ENCODE measurements around the gene ROCK2. TPM values are rescaled to one million over a fixed set of nuclear protein-coding genes. Genes with fewer than 3 reads are reported as not detected.

The ROCK2 gene
- total RNA-seq, 4 donors from 2014 or later, result 42.0 to 85.4 (median 70.7) TPM

GRCh38 chr2:11159574-11160170, 184.8 kb downstream of the ROCK2 start:
- ATAC-seq (no peak), DNase-seq (no peak)
- H3K27me3 ChIP-seq, result no peaks in the 10 kb centered on the region
- in situ Hi-C loops (cut with MboI; ENCODE audit: low sequenced_read_pairs in 4 of 4), result no loop called here
- H3K4me1 ChIP-seq, result peaks cover under 1 to 3% of the 10 kb centered on the region in 2 donors
- TF ChIP-seq POLR2A (IDR thresholded peaks at IDR 0.05) (no peak), CTCF (IDR thresholded peaks at IDR 0.05 in 4 of 5, conservative IDR thresholded peaks at IDR 0.05 in 1 of 5) (no peak)
- no peak overlapping the region for H3K4me3 ChIP-seq
- H3K27ac ChIP-seq, result no peak overlapping the region
- no peaks in the 10 kb centered on the region for H3K9me3 ChIP-seq
- intact Hi-C loops (cut with DNase I; ENCODE audit: low total_unique reads), result no loop called here
- H3K36me3 ChIP-seq, result no peaks in the 10 kb centered on the region

- no peak overlapping the region for H3K4me3 ChIP-seq
- ATAC-seq (no peak), DNase-seq (no peak)
- no peak overlapping the region for H3K27ac ChIP-seq
- intact Hi-C loops (cut with DNase I; ENCODE audit: low total_unique reads), result no loop called here
- in situ Hi-C loops (cut with MboI; ENCODE audit: low sequenced_read_pairs in 4 of 4), result no loop called here
- no peaks in the 10 kb centered on the region for H3K9me3 ChIP-seq
- no peak for TF ChIP-seq POLR2A (IDR thresholded peaks at IDR 0.05)
- no peak for TF ChIP-seq CTCF (IDR thresholded peaks at IDR 0.05 in 4 of 5, conservative IDR thresholded peaks at IDR 0.05 in 1 of 5)
- H3K27me3 ChIP-seq, result no peaks in the 10 kb centered on the region
- H3K36me3 ChIP-seq, result no peaks in the 10 kb centered on the region
- peaks cover 3 to 5% of the 10 kb centered on the region in 2 donors for H3K4me1 ChIP-seq
Measured at GRCh38 chr2:11158916-11159573, 185.4 kb downstream of the ROCK2 start.

GRCh38 chr2:11157731-11158130, 186.7 kb downstream of the ROCK2 start:
- no peaks in the 10 kb centered on the region for H3K27me3 ChIP-seq
- intact Hi-C loops (cut with DNase I; ENCODE audit: low total_unique reads), result no loop called here
- in situ Hi-C loops (cut with MboI; ENCODE audit: low sequenced_read_pairs in 4 of 4), result no loop called here
- no peak overlapping the region for H3K4me3 ChIP-seq
- TF ChIP-seq CTCF (IDR thresholded peaks at IDR 0.05 in 4 of 5, conservative IDR thresholded peaks at IDR 0.05 in 1 of 5) (no peak), POLR2A (IDR thresholded peaks at IDR 0.05) (no peak)
- no peak overlapping the region for H3K27ac ChIP-seq
- H3K4me1 ChIP-seq, result peaks cover 3 to 5% of the 10 kb centered on the region in 2 donors
- DNase-seq, result no peak
- no peaks in the 10 kb centered on the region for H3K36me3 ChIP-seq
- no peaks in the 10 kb centered on the region for H3K9me3 ChIP-seq
- no peak for ATAC-seq

GRCh38 chr2:11157296-11157695, 187.1 kb downstream of the ROCK2 start:
- intact Hi-C loops (cut with DNase I; ENCODE audit: low total_unique reads), result no loop called here
- H3K27ac ChIP-seq, result no peak overlapping the region
- DNase-seq (no peak), ATAC-seq (no peak)
- H3K4me3 ChIP-seq, result no peak overlapping the region
- no peaks in the 10 kb centered on the region for H3K36me3 ChIP-seq
- TF ChIP-seq CTCF (IDR thresholded peaks at IDR 0.05 in 4 of 5, conservative IDR thresholded peaks at IDR 0.05 in 1 of 5) (no peak), POLR2A (IDR thresholded peaks at IDR 0.05) (no peak)
- H3K27me3 ChIP-seq, result no peaks in the 10 kb centered on the region
- H3K4me1 ChIP-seq, result peaks cover 3 to 5% of the 10 kb centered on the region in 2 donors
- in situ Hi-C loops (cut with MboI; ENCODE audit: low sequenced_read_pairs in 4 of 4), result no loop called here
- no peaks in the 10 kb centered on the region for H3K9me3 ChIP-seq
